NCI-H748 treated with DMSO at 0.1 percent for 48 hours (cell line): ENCODE measurements around the gene ZMYND10.

Experiments
- DNase-seq: peaks from one replicate; lab custom pipeline; 2025; lab: John Stamatoyannopoulos, UW

ZMYND10 gene

DNA sequence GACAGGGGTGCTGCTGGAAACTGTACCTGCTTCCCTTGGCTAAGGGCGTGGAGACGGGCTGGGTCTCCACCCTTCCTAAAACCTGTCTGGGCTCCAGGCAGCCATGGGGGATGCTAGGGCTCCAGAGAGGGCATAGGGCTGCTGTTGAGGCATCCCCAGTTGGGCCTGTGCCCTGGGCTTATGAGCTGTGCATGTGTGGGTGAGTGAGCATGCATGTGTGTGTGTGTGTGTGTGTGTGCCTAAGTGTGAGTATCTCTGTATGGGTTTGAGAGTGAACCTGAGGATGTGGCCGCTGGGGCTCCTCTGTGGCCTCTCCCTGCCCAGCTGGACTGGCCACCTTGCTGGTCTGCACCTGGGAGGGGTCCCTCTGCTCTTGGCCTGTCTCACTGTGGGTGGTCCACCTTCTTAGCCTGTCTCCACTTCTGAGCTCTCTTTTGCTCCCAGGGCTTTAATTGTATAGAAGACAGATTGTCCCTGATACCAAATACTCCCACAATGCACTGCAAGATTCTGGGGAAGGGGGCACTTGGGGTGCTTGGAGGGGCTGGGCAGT is 25.7 kb upstream of the ZMYND10 start:
- no peak for DNase-seq

DNA sequence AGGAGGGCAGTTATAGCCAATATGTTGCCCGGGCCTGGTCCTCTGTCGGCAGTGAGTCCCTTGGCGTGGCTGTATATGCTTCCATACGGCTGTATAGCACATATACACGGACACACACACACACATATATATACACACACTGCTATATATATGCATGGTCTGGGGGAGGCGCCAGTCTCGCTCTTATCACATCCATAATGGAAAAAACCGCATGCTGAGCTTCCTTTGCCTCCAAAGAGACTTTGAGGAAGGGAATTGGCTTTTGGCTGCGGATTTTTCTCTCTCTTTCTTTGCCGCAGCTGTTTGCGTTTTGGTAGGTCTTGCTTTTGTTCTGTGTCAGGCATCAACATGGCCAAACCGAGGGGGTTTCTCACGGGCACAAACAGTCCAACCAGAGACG is 25.1 kb upstream of the ZMYND10 start:
- no peak for DNase-seq

DNA sequence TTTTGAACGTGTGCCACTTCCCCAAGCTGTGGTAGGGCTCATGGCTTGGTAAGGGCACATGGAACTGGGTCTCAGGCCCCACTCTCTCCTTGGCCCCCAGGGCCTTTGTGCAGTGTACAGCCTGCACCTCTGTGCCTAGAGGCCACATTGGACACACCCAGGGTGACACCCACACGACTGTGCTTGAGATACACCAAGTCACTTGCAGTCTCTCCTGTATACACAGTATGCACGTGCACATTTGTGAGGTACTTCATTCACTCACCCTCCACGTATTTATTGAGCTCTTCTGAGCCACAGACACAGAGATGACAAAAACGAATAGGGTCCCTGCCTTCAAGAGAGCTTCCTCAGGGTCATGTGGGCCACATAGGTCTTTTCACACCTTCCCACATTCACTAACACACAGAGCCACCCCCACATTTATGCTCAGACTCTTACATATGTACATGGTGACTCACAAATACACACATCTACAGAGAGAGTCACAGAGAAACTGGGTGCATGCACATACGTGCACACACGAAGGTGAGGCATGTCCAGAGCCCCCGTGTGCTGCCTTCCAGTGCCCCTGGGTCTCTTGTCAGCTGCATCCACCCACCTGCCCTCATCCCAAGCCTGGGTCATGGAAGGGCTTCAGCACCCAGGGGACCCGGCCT is 23.6 kb upstream of the ZMYND10 start:
- no peak for DNase-seq

DNA sequence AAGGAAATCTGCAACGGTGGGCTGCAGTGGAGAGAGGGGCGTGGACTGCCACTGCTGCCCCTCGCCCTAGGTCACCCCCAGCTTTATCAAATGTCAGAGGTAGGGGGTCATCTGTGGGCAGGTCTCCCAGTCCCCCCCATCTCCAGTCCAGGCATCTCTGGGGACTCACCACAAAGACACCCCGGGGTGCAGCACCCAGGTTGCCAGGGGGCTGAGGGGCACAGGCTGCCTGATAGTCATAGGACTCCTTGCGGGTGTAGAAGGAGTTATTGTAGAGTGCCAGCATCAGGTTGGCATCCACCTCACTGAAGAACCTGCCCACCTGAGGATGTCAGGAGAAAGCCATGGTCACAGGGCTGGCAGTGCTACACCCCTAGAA is 20.3 kb upstream of the ZMYND10 start:
- DNase-seq = no peak

DNA sequence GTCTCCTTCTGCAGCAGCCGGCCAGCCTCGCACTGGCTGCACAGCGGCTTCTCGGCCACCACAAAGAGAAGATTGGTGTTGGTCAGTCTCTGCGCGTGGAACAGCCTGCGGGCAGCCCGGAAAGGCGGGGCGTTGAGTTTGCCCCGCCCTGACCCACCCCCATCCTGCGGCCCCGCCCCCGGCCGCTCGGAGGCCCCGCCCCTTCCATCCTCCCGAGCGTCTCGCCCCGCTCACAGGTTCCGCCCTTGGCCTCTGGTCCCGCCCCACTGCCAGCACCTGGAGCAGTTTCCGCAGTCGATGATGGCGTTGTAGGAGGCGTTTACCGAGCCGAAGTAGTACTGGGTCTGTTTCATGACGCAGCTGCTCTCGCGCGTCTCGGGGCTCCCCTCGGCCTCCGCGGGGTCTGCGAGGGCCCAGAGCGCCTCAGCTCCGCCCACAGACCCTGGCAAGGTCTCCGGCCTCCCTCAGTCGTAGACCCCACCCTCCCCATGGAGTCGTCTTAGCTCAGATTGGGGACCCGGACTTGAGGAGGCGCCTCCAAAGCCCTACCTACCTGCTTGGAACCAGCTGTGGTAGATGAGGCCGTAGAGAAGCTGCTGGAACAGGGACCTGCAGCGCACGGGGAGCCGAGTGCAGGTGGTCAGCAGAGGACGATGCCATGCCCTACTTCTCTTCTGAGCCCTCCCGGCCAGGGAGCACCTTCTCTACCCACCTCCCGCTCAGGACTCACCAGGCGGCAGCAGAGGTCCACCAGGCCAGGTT is 19.7 kb upstream of the ZMYND10 start:
- peak; percentile 47 for DNase-seq

DNA sequence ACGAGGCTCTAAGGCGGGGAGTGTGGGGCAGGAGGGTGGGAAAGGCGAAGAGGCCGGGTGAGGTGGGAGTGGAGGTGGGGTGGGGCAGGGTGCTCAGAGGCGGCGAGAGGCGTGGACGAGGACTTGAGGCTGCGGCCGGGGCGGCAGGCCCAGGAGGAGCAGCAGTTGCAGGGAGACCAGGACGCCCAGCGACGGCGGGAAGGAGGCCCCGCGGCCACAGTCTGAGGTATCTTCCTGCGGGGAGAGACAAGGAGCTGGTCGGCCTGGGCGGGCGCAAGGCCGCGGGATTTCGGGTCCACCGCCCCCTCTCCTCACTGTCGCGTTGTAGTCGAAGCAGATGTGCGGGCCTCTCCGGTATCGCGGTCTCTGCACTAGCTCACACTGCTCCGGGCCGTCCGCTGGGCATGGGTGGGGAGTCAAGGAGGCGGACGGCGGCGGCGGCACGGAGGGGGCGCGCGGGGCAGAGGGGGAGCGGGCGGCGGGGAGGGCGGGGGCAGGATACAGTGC is 19.1 kb upstream of the ZMYND10 start:
- no peak for DNase-seq

DNA sequence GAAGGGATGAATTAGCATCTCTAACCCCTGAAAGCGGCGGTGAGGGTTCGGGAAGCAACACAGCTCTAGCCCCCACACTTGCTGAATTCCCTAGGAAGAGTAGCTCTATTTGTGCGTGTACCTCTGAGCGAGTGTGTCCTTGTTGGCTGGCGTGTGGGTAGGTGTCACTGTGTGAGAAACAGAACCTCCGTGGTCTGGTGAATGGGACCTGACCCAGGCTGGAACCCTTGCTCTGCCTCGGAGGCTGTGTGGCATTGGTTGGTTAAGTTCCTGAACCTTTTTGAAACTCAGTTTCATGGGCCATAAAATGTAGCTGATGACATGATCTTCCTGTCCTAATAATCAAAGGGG is 14.2 kb upstream of the ZMYND10 start:
- no peak for DNase-seq

DNA sequence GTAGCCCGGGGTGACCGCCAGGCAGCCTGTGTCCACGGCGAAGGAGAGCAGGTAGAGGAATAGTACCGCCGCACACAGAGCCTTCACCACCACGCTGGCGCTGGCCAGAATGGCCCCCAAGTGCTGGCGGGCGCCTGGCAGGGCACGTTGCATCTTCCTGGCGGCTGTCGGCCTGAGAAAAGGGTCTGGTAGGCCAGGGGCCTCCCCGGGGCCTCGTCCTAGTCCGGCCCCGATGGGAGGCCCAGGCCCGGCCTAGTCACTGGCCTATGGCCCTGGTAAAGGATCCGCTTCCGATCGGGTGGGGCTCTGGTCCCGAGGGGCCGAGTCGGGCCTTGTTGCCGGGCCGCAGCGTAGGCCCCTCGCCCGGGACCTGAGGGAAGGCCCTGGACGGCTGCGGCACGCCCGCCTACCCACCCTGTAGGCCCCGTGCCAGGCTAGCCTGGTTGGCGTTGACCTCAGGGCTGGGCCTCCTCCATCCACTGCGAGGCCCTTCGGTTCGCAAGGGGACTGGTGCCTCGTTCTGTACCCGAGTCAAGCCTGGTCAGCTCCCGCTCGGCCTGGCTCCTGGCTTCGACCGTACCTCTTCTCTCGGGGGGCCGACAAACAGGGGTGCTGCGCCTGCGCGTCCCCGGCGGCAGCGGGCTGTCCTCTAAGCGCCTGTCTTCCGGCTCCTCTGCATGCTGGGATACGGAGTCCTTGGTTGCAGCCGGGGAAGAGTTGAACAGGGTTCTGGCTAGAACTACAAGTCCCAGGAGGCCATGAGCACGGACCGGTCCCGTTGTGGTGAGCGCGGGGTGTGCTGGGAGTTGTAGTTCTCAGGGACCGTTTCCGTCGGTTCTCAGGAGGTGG is 13.6 kb upstream of the ZMYND10 start, which contains the start of gene TMEM115:
TMEM115 (minus strand) TSS at position 611 of the 849 bp plus-strand sequence; CDS start at position 153, 458 bp downstream.
- peak; percentile 92 for DNase-seq

DNA sequence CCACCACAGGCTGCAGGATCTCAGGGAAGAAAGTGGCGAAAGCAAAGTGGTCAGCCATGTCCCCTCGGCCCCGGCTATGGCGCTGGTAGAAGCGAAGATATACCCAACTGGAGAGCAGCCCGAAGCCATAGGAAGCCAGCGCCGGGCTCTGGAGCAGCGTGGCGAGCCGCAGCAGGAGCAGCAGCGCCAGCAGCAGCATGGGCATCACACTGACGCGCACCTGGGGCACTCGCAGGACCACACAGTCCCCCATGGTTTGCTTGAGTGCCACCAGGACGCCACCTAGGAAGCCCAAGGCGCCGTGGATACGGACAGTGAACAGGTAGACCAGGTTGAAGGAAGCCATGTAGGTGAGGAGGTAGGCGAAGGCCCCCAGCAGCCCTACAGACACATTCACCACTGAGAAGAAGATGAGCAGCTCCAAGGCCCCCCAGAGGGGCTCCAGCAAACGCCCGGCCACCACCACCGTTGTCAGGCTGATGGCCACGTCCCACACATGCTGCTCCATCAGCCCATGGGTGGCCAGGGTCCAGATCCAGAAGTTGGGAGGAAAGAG is 12.9 kb upstream of the ZMYND10 start:
- DNase-seq = no peak

DNA sequence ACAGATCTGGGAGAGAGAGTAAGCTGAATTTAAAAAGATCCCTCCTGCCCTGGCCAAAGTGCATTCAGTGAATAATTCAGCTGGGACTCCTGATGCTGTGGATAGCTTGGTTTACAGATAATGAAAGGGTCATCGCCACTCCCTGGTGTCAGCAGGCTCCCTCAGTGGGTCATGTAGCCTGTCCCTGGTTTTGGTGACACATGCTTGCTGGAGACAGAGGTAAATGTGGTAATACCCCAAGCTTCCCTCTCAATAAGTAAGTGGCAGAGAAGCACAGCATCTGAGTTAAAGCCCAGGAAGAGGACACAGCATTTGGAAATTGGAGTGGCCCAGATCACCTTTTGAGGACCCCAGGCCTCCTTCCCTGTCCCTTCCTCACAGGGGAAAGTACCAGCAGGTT is 11.9 kb upstream of the ZMYND10 start:
- no peak for DNase-seq

DNA sequence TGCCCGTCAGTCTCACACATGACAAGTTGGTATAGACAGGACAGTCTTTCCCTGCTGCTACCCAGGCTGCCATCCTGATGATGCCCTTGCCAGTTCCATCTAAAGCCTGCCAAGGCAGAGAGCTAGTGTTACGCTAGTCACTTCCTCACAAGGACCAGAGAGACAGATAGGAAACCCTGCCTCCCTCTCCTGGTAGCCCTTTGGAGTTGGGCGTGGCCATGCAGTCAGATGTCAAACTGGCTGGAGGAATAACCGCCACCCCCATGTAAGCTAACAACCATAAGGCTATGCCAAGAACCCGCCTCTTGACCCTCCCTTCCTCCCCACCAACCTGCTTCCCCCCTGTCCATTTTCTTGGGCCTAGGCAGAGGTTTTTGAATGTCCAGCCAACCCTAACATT is 11.0 kb upstream of the ZMYND10 start:
- DNase-seq = no peak

DNA sequence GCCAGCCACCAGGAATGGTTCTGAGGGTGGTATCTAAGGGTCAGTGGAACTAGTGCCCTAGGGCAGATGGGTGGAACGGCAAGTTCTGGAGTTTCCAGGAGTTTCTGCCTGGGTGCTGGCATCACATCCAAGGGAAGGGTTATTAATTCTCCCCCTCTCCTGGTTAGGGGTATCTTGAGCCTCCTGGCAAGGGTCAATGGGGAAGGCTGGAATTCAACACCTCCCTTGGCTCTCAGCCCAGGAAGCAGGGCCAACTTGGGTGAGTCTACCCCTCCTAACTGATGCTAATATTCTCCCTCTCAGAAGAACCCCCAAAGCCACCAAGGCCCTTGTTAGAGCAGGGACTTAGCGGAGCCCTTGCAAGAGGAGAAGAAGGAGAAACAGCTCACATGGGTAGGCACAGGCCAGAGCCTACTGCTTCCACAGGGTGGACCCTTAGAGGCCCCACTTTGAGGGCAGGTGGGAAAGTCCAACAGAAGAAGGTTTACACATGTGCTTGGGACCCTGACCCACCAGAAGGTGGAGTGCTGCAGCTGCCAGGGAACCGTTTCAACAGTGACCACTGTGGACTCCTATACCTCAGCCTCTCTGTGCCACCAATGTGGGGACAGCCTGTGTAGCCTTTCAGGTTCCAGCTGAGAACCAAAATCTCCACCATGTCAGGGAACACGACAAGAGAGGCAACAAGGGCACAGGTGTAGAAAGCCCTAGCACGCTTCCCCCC is 10.5 kb upstream of the ZMYND10 start:
- no peak for DNase-seq

DNA sequence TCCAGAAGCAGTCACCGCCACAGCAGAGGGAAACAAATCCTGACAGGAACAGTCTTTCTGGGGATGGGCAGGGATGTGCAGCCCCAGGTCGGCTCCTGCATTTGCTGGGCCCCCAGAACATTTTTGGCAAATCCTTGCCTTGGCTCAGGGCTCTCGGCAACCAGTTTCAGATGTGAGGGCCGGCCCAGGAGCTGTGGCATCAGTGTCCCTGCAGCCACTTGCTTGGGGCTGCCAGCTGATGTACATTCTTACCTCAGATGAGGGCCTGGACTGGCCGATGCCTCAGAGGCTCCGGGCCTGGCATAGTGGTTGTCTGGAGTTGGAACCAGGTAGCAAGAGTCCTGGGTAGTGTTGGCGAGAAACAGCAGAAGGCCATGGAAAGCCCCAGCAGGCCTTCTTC is 9.3 kb upstream of the ZMYND10 start:
- no peak for DNase-seq

DNA sequence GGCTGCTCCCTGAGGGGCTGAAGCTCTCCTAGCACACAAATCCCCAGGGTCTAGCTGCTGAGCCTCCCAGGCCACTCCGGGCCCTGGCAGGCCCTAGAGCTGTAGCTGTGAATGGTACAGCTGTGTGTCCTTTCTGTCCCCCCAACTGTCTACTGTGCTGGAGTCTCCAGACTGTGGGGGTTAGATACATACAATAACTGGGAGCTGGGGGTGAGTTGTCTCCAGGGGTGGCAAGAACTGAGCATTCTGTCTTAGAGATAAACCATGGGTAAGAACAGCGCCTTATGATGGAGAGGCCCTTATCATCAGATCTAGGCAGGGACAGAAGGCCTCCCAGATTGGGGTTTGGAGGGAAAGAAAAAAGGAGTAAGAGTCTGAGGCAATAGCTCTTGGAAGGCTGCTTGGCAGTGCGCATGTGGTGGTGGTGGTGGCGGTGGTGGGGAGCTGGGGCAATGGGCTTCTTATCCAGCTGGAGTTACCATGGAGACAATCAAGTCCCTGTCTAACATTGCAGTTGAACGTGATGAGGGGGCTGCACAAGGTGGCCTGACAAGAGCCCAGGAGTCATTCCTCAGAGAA is 8.7 kb upstream of the ZMYND10 start:
- DNase-seq = no peak

DNA sequence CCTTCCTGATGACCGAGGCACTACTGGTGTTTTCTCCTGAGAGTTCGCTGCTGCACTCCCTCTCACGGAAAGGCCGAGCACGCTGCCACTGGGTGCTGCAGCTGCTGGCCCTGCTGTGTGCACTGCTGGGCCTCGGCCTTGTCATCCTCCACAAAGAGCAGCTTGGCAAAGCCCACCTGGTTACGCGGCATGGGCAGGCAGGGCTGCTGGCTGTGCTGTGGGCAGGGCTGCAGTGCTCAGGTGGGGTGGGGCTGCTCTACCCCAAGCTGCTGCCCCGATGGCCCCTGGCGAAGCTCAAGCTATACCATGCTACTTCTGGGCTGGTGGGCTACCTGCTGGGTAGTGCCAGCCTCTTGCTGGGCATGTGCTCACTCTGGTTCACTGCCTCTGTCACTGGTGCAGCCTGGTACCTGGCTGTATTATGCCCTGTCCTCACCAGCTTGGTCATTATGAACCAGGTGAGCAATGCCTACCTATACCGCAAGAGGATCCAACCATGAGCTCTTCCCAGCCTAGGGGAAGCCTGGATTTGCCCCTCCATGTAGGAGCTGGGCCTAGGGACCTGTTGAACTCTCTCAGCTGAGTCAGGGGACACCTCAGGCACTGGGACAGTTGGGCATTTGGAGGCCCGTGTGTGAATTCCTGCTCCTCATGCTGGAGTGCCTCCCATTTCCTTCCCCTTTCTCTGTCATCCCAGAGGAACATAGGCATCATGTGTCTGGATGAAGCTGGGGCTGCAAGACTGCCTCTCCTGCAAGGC is 7.9 kb upstream of the ZMYND10 start:
- DNase-seq = no peak

DNA sequence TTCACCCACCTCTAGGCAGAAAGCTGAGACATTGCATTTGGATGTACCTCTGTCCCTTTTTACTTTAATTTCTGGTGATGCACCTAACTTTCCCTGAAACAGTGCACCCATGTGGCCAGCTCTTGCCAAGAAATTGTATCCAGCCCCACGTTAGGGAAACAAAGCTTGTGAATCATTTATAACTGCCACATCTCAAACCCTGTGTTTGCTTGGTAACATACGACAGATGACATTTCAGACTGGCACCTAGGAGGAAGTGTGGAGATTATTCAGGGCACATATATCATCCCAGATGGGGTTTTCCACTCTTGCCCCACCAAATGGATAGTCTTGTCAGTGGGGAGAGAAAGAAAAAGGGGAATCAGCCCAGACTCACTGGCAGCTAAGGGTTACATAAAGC is 7.2 kb upstream of the ZMYND10 start:
- no peak for DNase-seq

DNA sequence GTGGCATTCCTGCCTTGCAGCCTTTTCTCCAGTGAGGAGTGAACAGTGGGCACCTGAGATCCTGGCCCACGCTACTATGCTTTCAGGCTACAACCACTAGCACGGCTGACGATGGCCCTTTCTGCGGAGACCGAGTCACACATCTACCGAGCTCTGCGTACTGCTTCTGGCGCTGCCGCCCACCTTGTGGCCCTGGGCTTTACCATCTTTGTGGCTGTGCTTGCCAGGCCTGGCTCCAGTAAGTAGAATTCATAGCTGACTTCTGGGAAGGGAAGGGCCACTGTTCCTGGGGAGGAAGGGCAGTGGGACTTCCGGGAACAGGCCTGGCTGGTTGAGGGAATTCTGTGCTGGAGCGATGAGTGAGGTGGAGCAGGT is 5.8 kb upstream of the ZMYND10 start:
- DNase-seq = no peak

DNA sequence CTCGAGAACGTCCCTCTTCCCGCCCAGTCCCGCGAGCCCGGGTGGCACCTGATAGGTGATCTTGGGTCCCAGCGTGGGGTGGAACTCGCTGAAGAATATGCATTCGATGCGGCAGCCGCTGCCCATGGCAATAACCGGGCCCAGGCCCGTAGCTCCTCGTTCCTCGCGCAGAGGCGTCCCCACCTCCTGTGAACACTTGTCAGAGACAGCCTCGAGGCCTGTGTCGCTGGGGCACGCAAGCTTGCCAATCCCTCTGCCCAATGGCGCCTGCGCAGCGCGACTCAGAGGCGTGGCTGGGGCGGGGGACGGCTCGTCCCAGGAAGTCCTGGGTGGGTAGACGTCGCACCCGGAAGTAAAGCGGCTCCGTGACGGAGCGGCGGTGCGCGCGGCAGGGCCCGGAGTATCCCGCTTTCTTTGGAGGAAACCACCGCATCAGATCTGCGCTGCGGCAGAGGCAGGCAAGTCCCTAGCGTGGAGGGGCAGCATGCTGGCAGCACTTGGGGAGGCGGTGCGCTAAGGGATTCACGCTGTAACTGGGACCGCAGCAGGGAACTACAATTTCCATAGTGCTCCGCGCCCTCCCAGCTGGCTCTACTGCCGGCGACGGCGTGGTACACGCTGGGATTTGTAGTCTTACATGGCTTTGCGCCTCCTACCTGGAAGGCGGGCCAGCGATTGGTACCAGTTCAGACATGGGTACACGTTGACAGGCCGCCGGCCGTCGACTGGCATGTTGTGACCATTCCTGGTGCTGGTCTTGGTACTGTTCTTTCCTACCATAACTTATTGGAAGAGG is 5.2 kb upstream of the ZMYND10 start, which contains the start of the genes CYB561D2 and NPRL2:
CYB561D2 (plus strand) TSS at position 336 of the 796 bp plus-strand sequence. CDS start 572 bp downstream, outside the sequence.
NPRL2 (minus strand) TSS at position 249 of the 796 bp plus-strand sequence; CDS start at position 126, 123 bp downstream.
- peak; percentile 69 for DNase-seq

DNA sequence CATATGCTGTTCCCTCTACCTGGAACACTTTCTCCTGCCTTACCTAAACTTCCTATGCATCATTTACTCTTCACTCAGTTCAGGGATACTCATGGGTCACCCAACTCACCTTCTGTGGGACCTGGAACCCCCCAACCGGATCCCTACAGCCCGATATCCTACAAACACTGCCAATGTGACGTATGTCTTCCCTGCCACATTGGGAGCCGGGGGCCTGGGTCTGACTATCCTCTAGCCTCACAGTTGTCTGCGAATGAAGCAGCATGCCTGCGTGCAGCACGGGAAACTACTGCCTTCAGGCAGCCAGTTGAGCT is 4.6 kb upstream of the ZMYND10 start:
- no peak for DNase-seq
